K562 (cell line): ENCODE measurements around the gene VGF. TPM values are rescaled to one million over a fixed set of nuclear protein-coding genes. Genes with fewer than 3 reads are reported as not detected.

Experiments used
- BHLHE40 ChIP-seq: IDR thresholded peaks from 2 replicates; pipeline ENCODE4 v1.6.1; 2011; ENCODE audit warnings: low read length, improper control_type of control experiment
- BRF2 ChIP-seq: IDR thresholded peaks from 3 replicates; pipeline ENCODE4 v1.6.1; 2011; ENCODE audit warnings: borderline replicate concordance, mild to moderate bottlenecking; ENCODE audit not compliant: insufficient read length, insufficient read depth
- CEBPZ ChIP-seq: fragments of 150-350 bp; IDR thresholded peaks from 2 replicates; pipeline ENCODE4 v1.6.1; 2014; ENCODE audit warnings: low read depth, mild to moderate bottlenecking, low read length, borderline replicate concordance
- FOXP1 ChIP-seq: sonication (generic); formaldehyde crosslinking; IDR thresholded peaks from 2 replicates; pipeline ENCODE4 v1.8.0; 2022; ENCODE audit warnings: mild to moderate bottlenecking, missing genetic modification reagents
- GABPA ChIP-seq: fragments of 200-800 bp; sonication (Bioruptor generic); conservative IDR thresholded peaks from 2 replicates; pipeline ENCODE4 v1.6.1; 2016; ENCODE audit warnings: low read depth, missing genetic modification characterization, missing compliant biosample characterization
- HDAC1 ChIP-seq, 2 experiments: fragments of 450-650 bp; IDR thresholded peaks; 2 replicates each; pipeline ENCODE4 v1.6.1; 2016 to 2017; ENCODE audit warnings: inconsistent platforms in 1 of 2, mild to moderate bottlenecking in 1 of 2, moderate library complexity in 1 of 2
- IRF1 ChIP-seq: sonication (generic); formaldehyde crosslinking; IDR thresholded peaks from 2 replicates; pipeline ENCODE4 v1.8.0; 2022; ENCODE audit warnings: missing genetic modification reagents, mild to moderate bottlenecking, borderline replicate concordance
- JUND ChIP-seq, 2 experiments: IDR thresholded peaks; 2 replicates in 1 of 2; 3 replicates in 1 of 2; pipeline ENCODE4 v1.6.1; 2011; ENCODE audit warnings: borderline replicate concordance in 2 of 2, low read depth in 2 of 2, low read length in 2 of 2, improper control_type of control experiment in 1 of 2, missing biosample characterization in 1 of 2, missing genetic modification characterization in 1 of 2, missing genetic modification reagents in 1 of 2
- KLF1 ChIP-seq: fragments of 450-650 bp; IDR thresholded peaks from 2 replicates; pipeline ENCODE4 v1.6.1; 2016; ENCODE audit warnings: missing genetic modification characterization, missing compliant biosample characterization
- MCM2 ChIP-seq: fragments of 450-650 bp; IDR thresholded peaks from 2 replicates; pipeline ENCODE4 v1.6.1; 2017; ENCODE audit warnings: low read depth, mild to moderate bottlenecking
- NCOA4 ChIP-seq: fragments of 450-650 bp; IDR thresholded peaks from 2 replicates; pipeline ENCODE4 v1.6.1; 2018; ENCODE audit warnings: mild to moderate bottlenecking; ENCODE audit not compliant: partially characterized antibody
- PCBP1 ChIP-seq: fragments of 200-400 bp; formaldehyde crosslinking; IDR thresholded peaks from 2 replicates; pipeline ENCODE4 v1.6.1; 2018; ENCODE audit warnings: mild to moderate bottlenecking, low read depth, low read length; ENCODE audit not compliant: poor library complexity, severe bottlenecking
- POLR3A ChIP-seq: IDR thresholded peaks from 2 replicates; pipeline ENCODE4 v1.6.1; 2011; ENCODE audit warnings: borderline replicate concordance, mild to moderate bottlenecking, moderate library complexity; ENCODE audit not compliant: insufficient read length, insufficient read depth; ENCODE audit errors: extremely low read depth
- SMAD1 ChIP-seq: fragments of 150-350 bp; IDR thresholded peaks from 2 replicates; pipeline ENCODE4 v1.6.1; 2014; ENCODE audit warnings: low read length, low read depth; ENCODE audit not compliant: partially characterized antibody
- WHSC1 ChIP-seq: IDR thresholded peaks from one replicate; pipeline ENCODE4 v1.6.1; 2012; ENCODE audit warnings: low read length, control low read depth, inconsistent platforms
- XRCC5 ChIP-seq: fragments of 200-400 bp; formaldehyde crosslinking; IDR thresholded peaks from 2 replicates; pipeline ENCODE4 v1.6.1; 2017; ENCODE audit warnings: low read depth, mild to moderate bottlenecking, low read length
- ZC3H8 ChIP-seq: fragments of 450-650 bp; IDR thresholded peaks from 2 replicates; pipeline ENCODE4 v1.6.1; 2017
- ZNF408 ChIP-seq: fragments of 250-450 bp; sonication (Bioruptor Pico); IDR thresholded peaks from 2 replicates; pipeline ENCODE4 v1.4.0; 2020; ENCODE audit warnings: low read depth, mild to moderate bottlenecking, moderate library complexity
- polyA plus RNA-seq, 8 experiments: library from polyadenylated mRNA; depleted of rRNA in 4 of 8; stranded (reverse) in 5 of 8; unstranded in 3 of 8; fragments of >200 nt; fragmentation: Nextera tagmentation in 2 of 8; fragmentation: Illumina TruSeq in 1 of 8; extraction: Ambion mirVana in 2 of 8; extraction: Trizol in 1 of 8; gene quantifications; 2 replicates each; pipeline versions ENCODE4 v1.2.1 to v1.2.3, GENCODE V29; 2011 to 2014; ENCODE audit warnings: inconsistent platforms in 1 of 8, missing spikeins in 1 of 8
- total RNA-seq, 7 experiments: library from RNA; depleted of rRNA in 6 of 7; stranded (reverse); fragments of >200 nt in 6 of 7; fragmentation: Illumina TruSeq in 2 of 7; extraction: Trizol in 2 of 7; gene quantifications; 2 replicates each; pipeline versions ENCODE4 v1.2.1 to v1.2.3, GENCODE V29; 2011 to 2021; ENCODE audit warnings: low replicate concordance in 1 of 7
- TF ChIP-seq, protein P1 (sequence below), 2 experiments: fragments of 450-650 bp in 1 of 2; sonication (generic) in 1 of 2; formaldehyde crosslinking in 1 of 2; IDR thresholded peaks in 1 of 2; conservative IDR thresholded peaks in 1 of 2; 2 replicates each; pipeline versions ENCODE4 v1.6.1 to v1.8.1; 2016 to 2023; ENCODE audit warnings: mild to moderate bottlenecking in 2 of 2, moderate library complexity in 2 of 2, inconsistent platforms in 1 of 2, missing genetic modification reagents in 1 of 2

VGF gene
- total and polyA plus RNA-seq, 9 of the 15 experiments (the other 6 are each of a cell fraction or from before 2014, with no cell fraction given), result 0.03 to 5.7 (median 0.34) TPM

- no peak for TF ChIP-seq ZNF408 (CRISPR knock-in tag)
- no peak for TF ChIP-seq NCOA4
- TF ChIP-seq JUND (IDR thresholded peaks at IDR 0.05; ENCODE audit: borderline replicate concordance, low read depth, low read length), result peak; percentile 88
- peak; percentile 83; the same call in 1 of the 3 replicates for TF ChIP-seq JUND (tag; IDR thresholded peaks at IDR 0.05; ENCODE audit: borderline replicate concordance, low read depth, low read length)
- TF ChIP-seq, protein P1, sequence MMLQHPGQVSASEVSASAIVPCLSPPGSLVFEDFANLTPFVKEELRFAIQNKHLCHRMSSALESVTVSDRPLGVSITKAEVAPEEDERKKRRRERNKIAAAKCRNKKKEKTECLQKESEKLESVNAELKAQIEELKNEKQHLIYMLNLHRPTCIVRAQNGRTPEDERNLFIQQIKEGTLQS (IDR thresholded peaks at IDR 0.05), result no peak
- TF ChIP-seq, protein P1 (CRISPR knock-in tag; conservative IDR thresholded peaks at IDR 0.05), result peak; percentile 83; the same call in 1 of the 2 replicates
- TF ChIP-seq WHSC1, result no peak
- peak in 1 of 2 experiments; percentile 94; a peak in 2 of 4 replicates for TF ChIP-seq HDAC1 (IDR thresholded peaks at IDR 0.05)
- peak; percentile 96 for TF ChIP-seq BHLHE40
- peak; percentile 89 for TF ChIP-seq PCBP1
- TF ChIP-seq XRCC5, result peak; percentile 70
- peak; percentile 96 for TF ChIP-seq KLF1
- TF ChIP-seq BRF2, result no peak
- TF ChIP-seq SMAD1, result peak; percentile 27
- TF ChIP-seq MCM2, result no peak
- TF ChIP-seq FOXP1 (CRISPR knock-in tag), result peak; percentile 99
- no peak for TF ChIP-seq POLR3A
- TF ChIP-seq GABPA (tag), result no peak
- no peak for TF ChIP-seq CEBPZ
- TF ChIP-seq ZC3H8, result no peak
- peak; percentile 96 for TF ChIP-seq IRF1 (CRISPR knock-in tag)
Observed at GRCh38 chr7:101165075-101165957, at the start of gene VGF (continued).
